ENCODE results near the gene C6. TPM values are rescaled to one million over a fixed set of nuclear protein-coding genes. Genes with fewer than 3 reads are reported as not detected.

The C6 gene
- total RNA-seq, 1 donor from 2014 or later = not detected

DNA sequence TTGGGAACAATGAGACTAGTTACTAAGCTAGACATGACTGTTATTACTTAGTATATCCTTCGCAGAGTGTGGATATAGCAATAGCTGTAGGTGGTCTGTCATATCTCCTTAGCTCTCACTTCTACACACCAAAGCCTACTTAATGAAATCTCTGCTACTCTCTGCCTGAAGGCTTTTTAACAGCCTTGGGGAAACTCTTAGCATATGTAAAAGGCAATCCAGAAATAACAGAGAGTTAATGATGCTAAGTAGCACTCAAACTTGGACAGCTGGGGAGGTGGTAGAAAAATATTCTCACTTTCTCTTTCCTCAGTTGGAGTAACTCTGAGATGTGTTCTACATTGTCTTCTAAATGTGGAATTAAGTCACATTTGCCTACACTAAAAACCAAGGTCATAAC lies 30.2 kb upstream of the C6 start:
- Histone ChIP-seq H2AFZ (replicated peaks) (no peak overlapping the region), H3K4me1 (no peaks in the 10 kb centered on the region), H3K9ac (no peak overlapping the region), H3K4me2 (no peak overlapping the region), H3F3A (ENCODE audit: low read depth) (no peaks in the 10 kb centered on the region), H3K27me3 (no peaks in the 10 kb centered on the region), H3K4me3 (no peak overlapping the region), H3K9me3 (ENCODE audit: low read depth) (no peaks in the 10 kb centered on the region), H3K79me2 (ENCODE audit: low read depth) (no peaks in the 10 kb centered on the region), H3K27ac (no peak overlapping the region), H4K20me1 (ENCODE audit: low read depth) (no peaks in the 10 kb centered on the region), H3K36me3 (no peaks in the 10 kb centered on the region)
- Mint-ChIP-seq H3K36me3 (no peaks in the 10 kb centered on the region), H3K9me3 (no peaks in the 10 kb centered on the region), H3K4me1 (no peaks in the 10 kb centered on the region), H3K27ac (no peak overlapping the region), H3K27me3 (ENCODE audit: insufficient read depth, low read depth) (no peaks in the 10 kb centered on the region), H3K4me3 (no peak overlapping the region)
- TF ChIP-seq, protein P1, sequence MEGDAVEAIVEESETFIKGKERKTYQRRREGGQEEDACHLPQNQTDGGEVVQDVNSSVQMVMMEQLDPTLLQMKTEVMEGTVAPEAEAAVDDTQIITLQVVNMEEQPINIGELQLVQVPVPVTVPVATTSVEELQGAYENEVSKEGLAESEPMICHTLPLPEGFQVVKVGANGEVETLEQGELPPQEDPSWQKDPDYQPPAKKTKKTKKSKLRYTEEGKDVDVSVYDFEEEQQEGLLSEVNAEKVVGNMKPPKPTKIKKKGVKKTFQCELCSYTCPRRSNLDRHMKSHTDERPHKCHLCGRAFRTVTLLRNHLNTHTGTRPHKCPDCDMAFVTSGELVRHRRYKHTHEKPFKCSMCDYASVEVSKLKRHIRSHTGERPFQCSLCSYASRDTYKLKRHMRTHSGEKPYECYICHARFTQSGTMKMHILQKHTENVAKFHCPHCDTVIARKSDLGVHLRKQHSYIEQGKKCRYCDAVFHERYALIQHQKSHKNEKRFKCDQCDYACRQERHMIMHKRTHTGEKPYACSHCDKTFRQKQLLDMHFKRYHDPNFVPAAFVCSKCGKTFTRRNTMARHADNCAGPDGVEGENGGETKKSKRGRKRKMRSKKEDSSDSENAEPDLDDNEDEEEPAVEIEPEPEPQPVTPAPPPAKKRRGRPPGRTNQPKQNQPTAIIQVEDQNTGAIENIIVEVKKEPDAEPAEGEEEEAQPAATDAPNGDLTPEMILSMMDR (IDR thresholded peaks at IDR 0.05) = no peak
- TF ChIP-seq EZH2phosphoT487 (IDR thresholded peaks at IDR 0.05) = no peak
- no peak for TF ChIP-seq EZH2 (IDR thresholded peaks at IDR 0.05)
- DNase-seq (ENCODE audit: low spot score) = no peak

DNA sequence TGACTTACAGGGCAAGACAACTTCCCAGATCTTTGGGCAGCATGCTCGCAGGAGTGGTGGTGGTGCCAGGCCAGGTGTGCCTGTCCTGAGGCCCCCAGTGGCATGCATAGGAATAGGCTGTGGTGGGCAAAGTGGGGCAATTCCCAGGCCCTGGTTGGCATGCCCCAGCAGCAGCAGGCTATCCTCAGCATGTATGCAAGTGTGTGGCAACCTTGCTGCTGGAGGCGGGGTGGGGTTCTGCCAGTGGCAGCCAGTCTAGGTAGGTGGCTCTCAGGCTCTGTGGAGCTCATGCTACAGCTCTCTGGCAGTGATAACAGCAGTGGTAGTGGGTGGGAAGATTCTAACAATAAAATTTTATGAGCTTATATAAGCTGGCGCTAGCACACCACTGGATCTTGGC lies 27.7 kb upstream of the C6 start:
- TF ChIP-seq EZH2phosphoT487 (IDR thresholded peaks at IDR 0.05) (no peak), EZH2 (IDR thresholded peaks at IDR 0.05) (no peak)
- TF ChIP-seq, protein P1 (IDR thresholded peaks at IDR 0.05) = no peak

DNA sequence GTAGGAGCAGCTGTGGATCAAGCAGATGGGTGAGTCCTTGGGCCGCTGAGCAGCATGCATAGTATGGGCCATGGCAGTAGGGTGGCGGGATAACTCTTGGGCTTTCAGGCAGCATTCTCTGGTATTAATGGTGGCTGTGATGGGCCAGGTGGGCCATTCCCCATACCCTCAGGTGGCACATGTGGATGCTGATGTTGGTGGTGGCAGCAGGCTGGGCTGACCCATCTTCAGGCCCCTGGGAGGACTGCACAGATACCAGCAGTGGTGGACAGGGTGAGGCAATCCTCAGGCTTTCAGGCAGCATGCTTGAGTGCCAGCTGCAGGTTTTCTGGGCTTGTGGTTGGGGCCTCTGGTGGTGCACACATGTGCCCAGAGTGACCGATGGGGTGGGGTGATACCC lies 27.1 kb upstream of the C6 start:
- H3K4me3 ChIP-seq = no peak overlapping the region
- H3K79me2 ChIP-seq (ENCODE audit: low read depth) = no peaks in the 10 kb centered on the region
- Mint-ChIP-seq H3K27ac (no peak overlapping the region), H3K9me3 (no peaks in the 10 kb centered on the region), H3K36me3 (no peaks in the 10 kb centered on the region), H3K27me3 (ENCODE audit: insufficient read depth, low read depth) (no peaks in the 10 kb centered on the region), H3K4me1 (no peaks in the 10 kb centered on the region), H3K4me3 (no peak overlapping the region)
- no peak overlapping the region for H3K27ac ChIP-seq
- H3K9ac ChIP-seq = no peak overlapping the region
- H3K4me1 ChIP-seq = no peaks in the 10 kb centered on the region
- DNase-seq (ENCODE audit: low spot score) = no peak
- H4K20me1 ChIP-seq (ENCODE audit: low read depth) = no peaks in the 10 kb centered on the region
- H3K4me2 ChIP-seq = no peak overlapping the region
- H3K27me3 ChIP-seq = no peaks in the 10 kb centered on the region
- H3K36me3 ChIP-seq = no peaks in the 10 kb centered on the region
- no peak for TF ChIP-seq EZH2 (IDR thresholded peaks at IDR 0.05)
- TF ChIP-seq, protein P1 (IDR thresholded peaks at IDR 0.05) = no peak
- no peak for TF ChIP-seq EZH2phosphoT487 (IDR thresholded peaks at IDR 0.05)
- H3F3A ChIP-seq (ENCODE audit: low read depth) = no peaks in the 10 kb centered on the region
- no peaks in the 10 kb centered on the region for H3K9me3 ChIP-seq (ENCODE audit: low read depth)
- no peak overlapping the region for H2AFZ ChIP-seq (replicated peaks)

More for the DNA sequence above, 27.7 kb upstream of the C6 start:
- no peaks in the 10 kb centered on the region for H3K27me3 Mint-ChIP-seq (ENCODE audit: insufficient read depth, low read depth)
- no peaks in the 10 kb centered on the region for H3K36me3 Mint-ChIP-seq
- Histone ChIP-seq H3K79me2 (ENCODE audit: low read depth) (no peaks in the 10 kb centered on the region), H3K36me3 (no peaks in the 10 kb centered on the region), H3K4me1 (no peaks in the 10 kb centered on the region), H3K4me3 (no peak overlapping the region), H3K27ac (no peak overlapping the region), H2AFZ (replicated peaks) (no peak overlapping the region), H3K9ac (no peak overlapping the region), H3K4me2 (no peak overlapping the region), H3F3A (ENCODE audit: low read depth) (no peaks in the 10 kb centered on the region), H3K27me3 (no peaks in the 10 kb centered on the region), H4K20me1 (ENCODE audit: low read depth) (no peaks in the 10 kb centered on the region), H3K9me3 (ENCODE audit: low read depth) (no peaks in the 10 kb centered on the region)
- no peak overlapping the region for H3K4me3 Mint-ChIP-seq
- DNase-seq (ENCODE audit: low spot score) = no peak
- no peaks in the 10 kb centered on the region for H3K9me3 Mint-ChIP-seq
- no peak overlapping the region for H3K27ac Mint-ChIP-seq
- no peaks in the 10 kb centered on the region for H3K4me1 Mint-ChIP-seq
